Right renal pelvis (tissue), 4 donors: ENCODE measurements around the gene TTBK2. TPM values are rescaled to one million over a fixed set of nuclear protein-coding genes. Genes with fewer than 3 reads are reported as not detected.

ENCODE experiments used
- DNase-seq, 4 donors: peaks; one replicate each; pipeline ENCODE4 v3.0.0-alpha.2; 2013; ENCODE audit warnings: low read depth in 4 of 4, low spot score in 3 of 4, missing footprints in 1 of 4
- polyA plus RNA-seq, 4 donors: library from polyadenylated mRNA; unstranded; fragments of 120-200 nt; gene quantifications; one replicate each; pipeline ENCODE4 v1.2.1, GENCODE V29; 2013; ENCODE audit not compliant: insufficient read length in 4 of 4

The TTBK2 gene
- polyA plus RNA-seq, 4 donors, result 8.8 to 11.7 (median 10.8) TPM

DNA sequence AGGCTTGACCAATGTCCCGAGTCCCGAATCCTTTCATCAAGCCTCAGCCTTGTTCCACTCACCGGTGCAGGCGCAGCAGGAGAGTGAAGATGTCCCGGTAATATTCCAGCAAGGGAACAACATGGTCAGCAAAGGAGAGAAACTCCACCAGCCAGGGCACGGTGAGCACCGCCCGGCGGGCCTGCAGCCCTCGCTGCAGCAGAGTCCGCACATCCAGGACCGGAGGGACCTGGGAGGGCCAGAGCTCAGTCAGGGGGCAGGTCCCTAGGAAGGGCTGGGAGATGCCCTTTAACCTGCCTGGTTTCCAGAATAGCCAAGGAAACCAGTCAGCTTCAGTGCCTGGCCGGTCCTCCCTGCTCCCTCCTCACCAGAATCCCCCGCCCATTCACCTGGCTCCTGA is 190.0 kb downstream of the TTBK2 start:
- no peak for DNase-seq

DNA sequence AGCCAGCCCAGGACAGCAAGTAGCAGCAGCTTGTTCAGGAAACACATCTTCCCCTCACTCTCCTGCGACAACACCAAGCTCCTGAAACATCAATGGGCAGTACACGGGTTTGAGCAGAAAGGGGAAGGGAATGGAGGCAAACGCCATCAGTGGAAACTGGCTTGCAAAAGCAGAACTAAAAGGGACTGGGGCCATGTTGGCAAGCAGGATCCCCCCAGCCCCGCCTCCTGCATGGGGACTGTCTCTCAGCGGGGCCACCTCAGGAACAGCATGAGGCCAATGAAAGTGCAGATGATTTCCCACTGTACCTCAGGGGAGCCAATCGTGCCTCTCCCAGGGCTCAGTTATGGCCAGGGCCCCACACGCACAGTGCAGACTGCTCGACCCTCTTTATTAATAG is 190.4 kb downstream of the TTBK2 start:
- DNase-seq, result no peak

DNA sequence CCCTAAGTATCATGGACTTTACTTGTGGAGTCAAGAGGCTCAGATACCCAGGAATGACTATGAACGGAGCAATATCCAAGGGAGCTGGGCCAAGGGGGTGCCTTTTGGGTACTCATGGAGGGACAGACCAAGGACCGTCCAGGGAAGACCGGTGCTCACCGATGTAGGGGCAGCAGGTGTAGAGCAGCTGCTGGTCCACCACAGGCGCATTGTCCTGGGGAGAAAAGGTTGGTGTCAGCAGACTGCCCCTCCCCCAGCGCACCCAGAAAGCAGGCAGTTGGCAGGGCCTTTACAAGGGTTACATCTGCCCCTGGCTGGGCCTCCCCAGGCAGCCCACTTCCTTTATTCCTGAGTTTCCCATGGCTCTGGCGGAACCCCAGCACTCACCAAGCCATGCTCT is 191.2 kb downstream of the TTBK2 start:
- DNase-seq, result no peak

DNA sequence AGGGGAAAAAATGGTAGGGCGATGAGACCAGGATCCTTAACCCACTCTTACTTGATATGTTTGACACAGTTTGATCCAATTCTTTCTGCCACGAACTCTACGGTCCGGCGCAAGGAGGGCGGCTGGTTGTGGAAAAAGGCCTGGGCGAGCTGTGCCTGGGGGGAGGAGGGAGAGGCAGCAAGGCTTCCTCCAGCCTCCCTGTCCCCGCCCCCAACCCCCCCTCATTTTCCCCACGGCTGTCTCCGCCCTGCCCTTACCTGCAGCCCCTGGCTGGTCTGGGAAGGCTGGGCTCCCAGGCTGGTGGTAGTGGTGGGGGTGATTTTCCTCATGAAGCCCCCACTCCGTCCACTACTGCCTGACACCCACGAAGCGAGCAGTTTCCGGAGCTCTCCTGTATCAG is 191.6 kb downstream of the TTBK2 start:
- DNase-seq, result no peak

DNA sequence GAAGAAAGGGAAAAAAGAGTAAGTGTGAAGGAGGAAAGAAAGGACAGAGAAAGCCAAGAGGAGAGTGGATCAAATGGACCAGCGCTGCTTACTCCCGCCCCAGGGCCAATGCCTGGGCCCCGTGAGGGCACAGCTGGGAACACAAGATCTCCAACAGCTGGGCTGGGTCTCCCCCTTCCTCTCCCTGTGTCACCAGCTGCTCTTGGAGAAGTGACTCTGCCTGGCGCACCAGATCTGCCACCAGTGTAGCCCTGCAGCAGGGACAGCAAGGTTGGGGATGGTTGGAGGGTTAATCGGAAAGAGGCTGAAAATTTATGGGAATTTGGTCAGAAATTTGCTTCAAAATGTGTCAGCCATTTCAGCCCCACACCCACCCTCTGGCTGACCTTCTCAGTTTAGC is 192.0 kb downstream of the TTBK2 start:
- no peak for DNase-seq

DNA sequence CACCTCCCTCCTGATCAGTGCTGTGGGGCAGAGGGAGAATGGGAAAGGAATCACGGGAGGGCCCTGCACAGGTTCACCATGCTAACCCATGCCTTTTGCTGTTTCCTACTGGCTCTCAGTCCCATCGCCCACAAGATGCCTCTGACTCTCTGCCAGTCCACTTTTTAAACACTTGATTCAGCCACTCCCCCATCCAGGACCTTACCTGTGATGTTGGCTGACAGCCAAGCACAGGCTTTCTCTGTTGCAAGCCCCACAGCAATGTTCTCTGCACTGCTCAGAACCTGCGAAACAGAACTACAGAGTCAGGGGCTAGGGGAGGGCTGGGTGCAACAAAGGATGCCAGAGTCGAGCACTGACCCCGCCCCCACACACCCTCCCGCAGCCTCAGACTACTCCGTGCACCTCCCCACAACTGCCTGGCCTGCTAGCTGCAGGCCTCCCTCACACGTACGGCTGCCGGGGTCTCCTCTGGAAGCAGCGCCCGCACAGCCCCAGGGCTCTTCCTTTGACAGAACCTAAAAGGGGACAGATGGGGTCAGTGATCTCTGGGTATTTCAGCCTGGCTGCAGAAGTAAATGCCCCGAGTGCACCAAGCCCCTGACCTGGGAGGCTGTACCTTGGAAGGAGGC is 192.7 kb downstream of the TTBK2 start:
- no peak for DNase-seq

DNA sequence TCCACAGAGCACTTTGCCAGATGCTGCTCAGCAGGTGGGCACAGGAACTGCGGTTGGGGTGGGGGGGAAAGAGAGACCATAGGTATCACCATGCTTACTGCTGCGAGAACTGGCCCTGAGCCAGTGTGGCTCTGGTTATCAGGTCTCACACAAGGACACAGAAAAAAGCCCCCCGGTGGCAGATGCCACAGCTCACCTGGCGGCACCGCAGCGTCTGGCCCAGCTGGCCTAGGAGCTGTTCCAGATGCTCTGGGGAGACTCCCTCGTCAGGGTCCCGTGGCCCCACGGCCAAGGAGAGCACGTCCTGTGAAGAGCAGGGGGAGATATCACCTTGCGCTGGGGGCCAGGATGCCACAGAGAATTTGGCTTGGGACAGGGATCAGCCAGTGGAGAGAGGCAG is 194.5 kb downstream of the TTBK2 start:
- DNase-seq, result no peak

DNA sequence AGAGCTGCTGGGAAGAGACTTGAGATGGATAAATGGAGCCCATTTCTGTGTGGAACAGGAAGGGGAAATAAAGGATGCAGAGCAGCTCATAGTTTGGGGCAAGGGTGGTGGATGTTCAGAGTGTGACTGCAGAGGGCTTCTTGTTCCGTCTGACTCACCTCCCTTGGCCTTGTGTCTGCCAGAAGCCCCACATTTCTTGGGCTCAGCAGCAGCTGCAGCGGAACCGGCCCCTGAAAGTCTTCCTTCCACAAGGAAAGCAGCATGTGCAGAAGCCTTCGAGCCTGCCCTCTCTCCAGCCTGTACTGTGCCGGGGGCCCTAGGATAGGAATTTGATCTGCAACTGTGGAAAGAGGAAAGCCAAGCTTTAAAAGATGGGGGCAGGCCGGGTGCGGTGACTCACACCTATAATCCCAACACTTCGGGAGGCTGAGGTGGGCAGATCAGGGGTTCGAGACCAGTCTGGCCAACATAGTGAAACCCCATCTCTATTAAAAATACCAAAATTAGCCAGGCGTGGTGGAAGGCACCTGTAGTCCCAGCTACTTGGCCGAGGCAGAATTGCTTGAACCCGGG is 195.2 kb downstream of the TTBK2 start:
- DNase-seq, result no peak

DNA sequence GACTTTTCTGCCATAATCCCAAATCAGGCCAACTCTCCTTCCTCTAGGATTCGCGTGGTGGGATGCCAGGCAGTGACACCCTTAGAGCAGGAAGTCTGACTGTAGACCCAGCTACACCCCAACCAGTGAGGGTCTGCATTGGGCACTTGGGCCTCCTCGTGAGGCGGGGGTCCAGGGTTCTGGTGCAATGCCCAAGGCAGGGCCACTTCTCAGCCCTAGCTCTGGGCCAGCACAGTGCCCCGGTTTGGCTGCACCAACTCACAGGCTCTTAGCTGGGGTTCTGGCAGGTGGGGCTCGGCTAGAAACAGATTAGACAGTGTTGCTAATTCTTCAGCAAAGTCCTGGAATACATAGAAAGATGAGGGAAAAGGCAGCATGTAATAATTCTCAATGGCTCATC is 196.3 kb downstream of the TTBK2 start:
- no peak for DNase-seq

DNA sequence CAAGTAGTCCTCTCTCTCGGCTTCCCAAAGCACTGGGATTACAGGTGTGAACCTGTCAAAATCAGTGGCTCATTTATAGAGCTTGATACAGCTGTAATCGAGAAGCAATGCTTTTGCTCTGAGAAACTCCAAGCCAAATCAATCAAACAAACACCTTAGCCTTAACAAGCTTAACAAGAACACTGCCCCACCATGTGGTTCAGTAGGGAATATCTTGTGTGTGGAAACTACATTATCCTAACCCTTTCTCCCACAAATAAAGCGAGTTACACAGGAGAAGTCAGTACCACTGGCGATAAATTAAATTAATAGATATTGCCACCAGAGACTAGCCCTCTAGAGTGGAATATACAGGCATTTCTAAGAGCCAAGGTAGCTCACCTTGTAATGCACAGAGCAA is 197.5 kb downstream of the TTBK2 start:
- DNase-seq, result no peak

DNA sequence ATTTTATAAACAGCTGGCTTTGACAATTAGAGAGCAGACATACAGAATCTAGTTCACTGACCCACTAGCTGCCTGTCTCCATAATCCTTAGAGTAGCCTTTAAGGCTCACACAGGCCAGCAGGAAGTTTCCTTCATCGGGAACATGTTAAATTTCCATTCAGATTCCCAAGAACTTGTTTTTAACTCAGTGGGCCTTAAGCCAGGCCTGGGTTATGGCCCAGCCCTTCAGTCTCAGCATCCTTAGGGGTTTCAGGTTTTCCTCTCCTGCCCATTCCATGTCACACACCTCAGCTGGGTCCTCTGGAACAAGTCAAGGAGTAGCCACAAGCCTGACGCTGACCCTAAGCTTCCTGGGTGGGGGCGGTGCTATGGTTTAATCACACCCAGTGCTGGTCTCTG is 198.7 kb downstream of the TTBK2 start:
- no peak for DNase-seq

DNA sequence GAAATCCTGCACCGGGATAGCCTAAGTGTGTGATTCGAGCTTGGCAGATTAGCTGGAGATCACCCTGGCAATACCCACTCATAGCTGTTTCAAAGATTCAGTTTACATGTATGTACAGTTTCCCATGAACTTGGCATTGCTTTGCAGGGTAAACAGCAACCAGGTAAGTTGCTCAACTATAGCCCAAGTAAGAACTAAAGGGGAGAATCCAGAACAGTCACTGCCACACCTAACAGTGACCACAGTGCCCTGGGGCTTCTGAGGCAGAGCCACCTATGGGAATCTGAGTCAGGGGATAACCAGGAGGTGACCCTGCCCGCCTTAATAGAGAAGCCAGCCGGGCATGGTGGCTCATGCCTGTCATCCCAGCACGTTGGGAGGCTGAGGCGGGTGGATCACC is 199.6 kb downstream of the TTBK2 start:
- DNase-seq, result no peak

DNA sequence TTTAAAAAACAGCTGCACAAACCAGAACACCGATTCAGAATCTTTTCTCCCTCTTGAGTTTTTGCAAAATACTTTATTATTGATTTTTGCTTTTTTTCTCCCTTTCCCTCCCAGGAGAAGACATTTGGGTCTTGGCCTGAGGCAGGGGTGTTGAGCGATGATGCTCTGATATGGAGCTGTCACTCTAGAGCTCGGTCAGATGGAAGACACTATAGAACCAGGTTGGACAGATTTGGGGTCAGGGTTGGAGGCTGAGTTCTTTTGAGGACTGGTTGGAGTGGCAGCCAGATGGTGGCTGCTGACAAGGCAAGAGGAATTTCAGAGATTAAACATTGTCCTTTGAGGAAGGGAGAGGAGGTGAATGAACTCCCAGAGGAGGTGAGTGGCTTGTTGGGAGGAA is 200.5 kb downstream of the TTBK2 start:
- DNase-seq, result no peak

DNA sequence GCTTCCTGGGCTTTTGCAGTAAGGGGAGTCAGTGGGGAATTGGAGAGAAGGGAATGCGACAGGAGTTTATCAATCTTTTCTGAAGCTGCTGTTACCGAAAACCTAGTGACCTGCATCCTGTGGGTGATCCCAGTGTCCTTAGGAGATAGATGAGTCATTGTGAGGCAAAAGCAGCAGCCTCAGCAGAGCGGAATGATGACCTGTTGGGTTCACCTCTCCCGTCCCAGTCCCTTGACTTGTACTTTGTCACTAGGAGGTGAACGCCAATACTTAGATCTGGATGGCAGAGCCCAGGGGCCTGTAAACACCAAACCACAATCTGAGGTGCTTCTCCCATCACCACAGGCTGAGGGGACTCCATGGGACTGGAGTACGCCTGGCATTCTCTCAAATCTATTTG is 201.5 kb downstream of the TTBK2 start:
- no peak for DNase-seq

DNA sequence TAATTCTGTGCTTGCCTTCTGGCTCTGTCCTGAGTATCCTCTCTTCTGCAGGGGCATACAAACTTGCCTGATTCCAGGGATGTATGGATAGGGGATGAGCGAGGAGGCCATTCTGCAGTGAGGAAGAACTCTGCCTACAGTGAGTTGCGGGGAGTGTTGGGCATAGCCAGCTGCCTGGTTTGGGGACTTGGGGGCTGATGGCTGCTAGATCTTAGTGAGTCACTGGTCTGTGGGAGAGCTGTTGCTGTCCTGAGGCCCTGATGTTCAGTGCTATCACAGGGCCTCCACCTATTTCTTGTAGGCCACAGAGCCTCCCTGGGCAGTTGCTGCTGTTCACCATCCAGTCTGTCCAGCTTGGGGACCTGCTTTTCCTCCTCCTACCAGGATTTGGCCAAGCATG is 204.0 kb downstream of the TTBK2 start:
- no peak for DNase-seq

DNA sequence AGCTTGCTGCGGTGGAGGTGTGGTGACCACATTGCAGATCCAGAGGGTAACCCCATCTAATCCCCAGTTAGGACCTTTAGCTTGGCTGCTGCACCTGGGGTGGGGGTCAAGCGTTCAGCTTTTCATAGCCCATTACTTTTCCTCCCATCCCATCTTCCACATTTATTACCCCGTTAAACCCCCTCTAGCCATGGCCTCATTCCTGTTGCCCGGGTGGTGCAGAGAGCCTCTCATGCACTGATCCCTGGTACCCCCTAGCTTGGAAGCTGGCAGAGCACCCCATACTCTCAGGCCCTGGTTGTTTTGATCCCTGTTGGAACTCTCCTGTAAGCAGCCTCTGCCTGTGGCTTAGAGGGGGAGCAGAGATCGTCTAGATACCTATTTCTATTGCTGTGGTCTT is 204.5 kb downstream of the TTBK2 start:
- no peak for DNase-seq

DNA sequence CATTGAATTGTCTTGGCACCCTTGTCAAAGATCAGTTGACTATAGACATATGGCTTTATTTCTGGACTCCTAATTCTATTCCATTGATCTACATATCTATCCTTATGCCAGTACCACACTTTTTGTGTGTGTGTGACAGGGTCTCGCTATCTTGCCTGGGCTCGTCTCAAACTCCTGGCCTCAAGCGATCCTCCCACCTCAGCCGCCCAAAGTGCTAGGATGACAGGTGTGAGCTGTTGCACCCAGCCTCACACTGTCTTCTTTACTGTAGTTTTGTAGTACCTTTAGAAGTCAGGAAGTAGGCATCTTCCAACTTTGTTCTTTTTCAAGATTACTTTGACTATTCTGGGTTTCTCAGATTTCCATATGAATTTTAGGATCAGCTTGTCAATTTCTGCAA is 208.0 kb downstream of the TTBK2 start:
- DNase-seq, result no peak

DNA sequence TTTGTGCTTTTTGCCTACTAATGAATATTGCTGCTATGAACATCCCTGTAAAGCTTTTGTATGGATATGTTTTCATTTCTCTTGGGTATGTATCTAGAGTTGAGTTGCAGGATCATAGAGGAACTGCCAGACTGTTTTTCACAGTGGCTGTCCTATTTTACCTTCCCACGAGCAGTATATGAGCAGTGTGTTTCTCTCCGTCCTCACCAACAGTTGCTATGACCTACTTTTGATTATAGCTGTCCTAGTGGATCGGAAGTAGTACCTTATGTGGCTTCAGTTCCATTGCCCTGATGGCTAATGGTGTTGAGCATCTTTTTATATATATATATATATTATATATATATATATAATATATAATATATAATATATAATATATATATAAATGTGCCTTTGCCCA is 208.8 kb downstream of the TTBK2 start:
- DNase-seq, result no peak

DNA sequence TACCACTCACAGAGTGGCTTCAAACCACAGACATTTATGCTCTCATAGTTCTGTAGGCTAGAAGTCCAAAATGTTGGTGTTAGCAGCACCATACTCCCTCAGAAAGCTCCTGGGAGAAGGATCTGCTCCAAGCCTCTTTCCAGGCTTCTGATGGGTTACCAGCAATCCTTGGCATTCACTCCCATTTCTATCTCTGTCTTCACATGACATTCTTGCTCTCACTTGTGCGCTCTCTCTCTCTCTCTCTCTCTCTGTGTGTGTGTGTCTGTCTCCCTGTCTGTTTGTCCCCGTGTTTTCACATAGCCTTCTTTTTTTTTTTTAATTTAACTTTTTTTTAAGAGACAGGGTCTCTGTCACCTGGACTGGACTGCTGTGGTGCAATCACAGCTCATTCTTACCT is 209.9 kb downstream of the TTBK2 start:
- no peak for DNase-seq

DNA sequence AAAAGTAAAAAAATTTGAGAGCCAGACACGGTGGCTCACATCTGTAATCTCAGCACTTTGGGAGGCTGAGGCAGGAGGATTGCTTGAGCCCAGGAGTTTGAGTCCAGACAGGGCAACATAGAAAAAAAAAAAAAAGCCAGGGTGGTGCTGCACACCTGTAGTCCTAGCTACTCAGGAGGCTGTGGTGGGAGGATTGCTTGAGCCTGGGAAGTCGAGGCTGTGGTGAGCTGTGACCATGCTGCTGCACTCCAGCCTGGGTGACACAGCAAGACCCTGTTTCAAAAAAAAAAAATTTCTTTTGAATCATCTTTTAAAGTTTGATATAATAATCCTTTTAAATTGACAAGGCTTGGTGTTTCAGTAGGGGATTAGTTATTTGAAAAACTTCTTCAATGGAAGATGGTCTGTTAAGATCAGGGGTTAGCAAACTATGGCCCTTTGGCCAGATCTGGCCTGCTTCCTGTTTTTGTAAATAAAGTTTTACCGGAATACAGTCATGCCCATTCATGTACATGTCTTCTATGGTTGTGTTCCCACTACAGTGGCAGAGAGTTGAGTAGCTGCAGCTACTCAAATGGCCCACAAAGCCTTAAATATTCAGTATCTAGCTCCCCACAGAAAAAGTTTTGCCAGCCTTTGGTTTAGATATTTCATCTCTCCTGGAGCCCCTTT is 212.6 kb downstream of the TTBK2 start:
- no peak for DNase-seq

DNA sequence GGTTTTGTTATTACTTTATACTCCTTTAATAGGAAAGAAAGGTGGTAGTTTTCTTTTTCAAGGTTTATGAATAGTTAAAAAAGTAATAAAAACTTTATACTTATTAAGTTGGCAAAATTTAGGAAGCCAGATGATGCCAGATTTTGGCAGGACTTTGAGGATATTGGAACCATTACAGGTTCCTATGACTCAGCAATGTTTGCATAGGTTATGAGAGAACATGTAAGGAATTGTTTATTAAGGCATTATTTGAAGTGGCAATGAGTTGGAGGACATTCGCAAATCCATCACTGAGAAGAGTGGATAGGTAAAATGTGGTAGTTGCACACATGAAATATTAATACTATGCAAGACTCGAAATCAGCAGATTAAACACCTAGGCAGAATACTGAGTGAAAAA is 213.5 kb downstream of the TTBK2 start:
- DNase-seq, result no peak

DNA sequence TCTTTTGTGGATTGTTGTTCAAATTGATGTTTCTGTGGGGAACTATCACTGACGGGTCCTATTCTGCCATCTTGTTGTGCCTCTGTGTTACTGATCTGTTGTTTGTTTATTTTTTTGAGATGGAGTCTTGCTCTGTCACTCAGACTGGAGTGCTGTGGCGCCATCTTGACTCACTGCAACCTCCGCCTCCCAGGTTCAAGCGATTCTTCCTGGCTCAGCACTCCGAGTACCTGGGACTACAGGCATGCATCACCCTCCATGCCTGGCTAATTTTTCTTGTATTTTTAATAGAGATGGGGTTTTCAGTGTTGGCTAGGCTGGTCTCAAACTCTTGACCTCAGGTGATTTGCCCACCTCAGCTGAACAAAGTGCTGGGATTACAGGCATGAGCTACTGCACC is 215.2 kb downstream of the TTBK2 start:
- no peak for DNase-seq
